Measurements from ENCODE around the gene GTF2F2.

DNA sequence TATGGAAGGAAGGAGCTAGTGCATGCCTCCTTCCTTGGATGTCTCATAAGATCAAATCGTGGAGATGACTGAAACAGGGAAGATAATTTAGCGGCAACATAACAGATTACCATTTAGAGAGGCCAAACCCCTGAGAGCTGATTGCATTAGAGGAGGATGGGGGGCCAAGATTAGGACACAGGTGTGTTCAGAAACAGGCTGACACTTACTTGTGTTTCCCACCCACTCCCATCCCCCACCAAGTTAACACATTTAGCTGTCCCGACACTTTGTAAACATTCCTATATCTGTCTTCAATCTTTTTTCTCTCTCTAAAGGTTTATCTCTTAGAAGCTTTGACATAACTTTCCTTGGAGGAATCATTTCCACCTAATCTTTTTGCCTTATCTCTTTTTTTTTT is 129.4 kb downstream of the GTF2F2 start:
- TF ChIP-seq, protein P1, sequence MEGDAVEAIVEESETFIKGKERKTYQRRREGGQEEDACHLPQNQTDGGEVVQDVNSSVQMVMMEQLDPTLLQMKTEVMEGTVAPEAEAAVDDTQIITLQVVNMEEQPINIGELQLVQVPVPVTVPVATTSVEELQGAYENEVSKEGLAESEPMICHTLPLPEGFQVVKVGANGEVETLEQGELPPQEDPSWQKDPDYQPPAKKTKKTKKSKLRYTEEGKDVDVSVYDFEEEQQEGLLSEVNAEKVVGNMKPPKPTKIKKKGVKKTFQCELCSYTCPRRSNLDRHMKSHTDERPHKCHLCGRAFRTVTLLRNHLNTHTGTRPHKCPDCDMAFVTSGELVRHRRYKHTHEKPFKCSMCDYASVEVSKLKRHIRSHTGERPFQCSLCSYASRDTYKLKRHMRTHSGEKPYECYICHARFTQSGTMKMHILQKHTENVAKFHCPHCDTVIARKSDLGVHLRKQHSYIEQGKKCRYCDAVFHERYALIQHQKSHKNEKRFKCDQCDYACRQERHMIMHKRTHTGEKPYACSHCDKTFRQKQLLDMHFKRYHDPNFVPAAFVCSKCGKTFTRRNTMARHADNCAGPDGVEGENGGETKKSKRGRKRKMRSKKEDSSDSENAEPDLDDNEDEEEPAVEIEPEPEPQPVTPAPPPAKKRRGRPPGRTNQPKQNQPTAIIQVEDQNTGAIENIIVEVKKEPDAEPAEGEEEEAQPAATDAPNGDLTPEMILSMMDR (IDR thresholded peaks at IDR 0.05), result no peak
- TF ChIP-seq POLR2AphosphoS5 (IDR thresholded peaks at IDR 0.05) (no peak), POLR2A (IDR thresholded peaks at IDR 0.05) (no peak), EP300 (IDR thresholded peaks at IDR 0.05) (no peak)
